Measurements from ENCODE around the gene CNPY2.

CNPY2 gene

GRCh38 chr12:56341616-56342015 lies 25.8 kb upstream of the CNPY2 start:
- no peak for TF ChIP-seq TCF4 (CRISPR knock-in tag; IDR thresholded peaks at IDR 0.05; ENCODE audit: borderline replicate concordance)
- TF ChIP-seq TSHZ2 (CRISPR knock-in tag; IDR thresholded peaks at IDR 0.05) = no peak
- TF ChIP-seq POU6F1 (CRISPR knock-in tag; IDR thresholded peaks at IDR 0.05; ENCODE audit: borderline replicate concordance, low read depth) = no peak
- no peak for TF ChIP-seq ZC3H10 (CRISPR knock-in tag; IDR thresholded peaks at IDR 0.05)
- TF ChIP-seq PATZ1 (CRISPR knock-in tag; IDR thresholded peaks at IDR 0.05; ENCODE audit: borderline replicate concordance) = no peak
- no peak for TF ChIP-seq TOX (CRISPR knock-in tag; IDR thresholded peaks at IDR 0.05; ENCODE audit: borderline replicate concordance)
- TF ChIP-seq ZFP3 (CRISPR knock-in tag; IDR thresholded peaks at IDR 0.05) = no peak
- no peak for TF ChIP-seq GLIS3 (CRISPR knock-in tag; IDR thresholded peaks at IDR 0.05)
- TF ChIP-seq ESRRG (CRISPR knock-in tag; IDR thresholded peaks at IDR 0.05) = no peak
- no peak for TF ChIP-seq ARNTL (CRISPR knock-in tag; IDR thresholded peaks at IDR 0.05; ENCODE audit: borderline replicate concordance, low read depth)
- no peak for TF ChIP-seq ISL1 (CRISPR knock-in tag; IDR thresholded peaks at IDR 0.05)
- no peak for TF ChIP-seq CSDC2 (CRISPR knock-in tag; IDR thresholded peaks at IDR 0.05)
- TF ChIP-seq ZNF70 (CRISPR knock-in tag; IDR thresholded peaks at IDR 0.05) = no peak
- TF ChIP-seq RARB (CRISPR knock-in tag; IDR thresholded peaks at IDR 0.05) = no peak

GRCh38 chr12:56339158-56339422 lies 23.3 kb upstream of the CNPY2 start:
- ATAC-seq = no peak
- TF ChIP-seq ESRRG (CRISPR knock-in tag; IDR thresholded peaks at IDR 0.05) = no peak
- TF ChIP-seq TCF4 (CRISPR knock-in tag; IDR thresholded peaks at IDR 0.05; ENCODE audit: borderline replicate concordance) = no peak
- no peak for TF ChIP-seq ISL1 (CRISPR knock-in tag; IDR thresholded peaks at IDR 0.05)
- TF ChIP-seq ARNTL (CRISPR knock-in tag; IDR thresholded peaks at IDR 0.05; ENCODE audit: borderline replicate concordance, low read depth) = no peak
- no peak for TF ChIP-seq POU6F1 (CRISPR knock-in tag; IDR thresholded peaks at IDR 0.05; ENCODE audit: borderline replicate concordance, low read depth)
- no peak for TF ChIP-seq PPARA (CRISPR knock-in tag; IDR thresholded peaks at IDR 0.05; ENCODE audit: borderline replicate concordance)
- no peak for TF ChIP-seq BACH2 (CRISPR knock-in tag; IDR thresholded peaks at IDR 0.05; ENCODE audit: borderline replicate concordance)
- no peak for TF ChIP-seq ZFP30 (CRISPR knock-in tag; IDR thresholded peaks at IDR 0.05)
- TF ChIP-seq OSR1 (CRISPR knock-in tag; IDR thresholded peaks at IDR 0.05) = no peak
- no peak for TF ChIP-seq TOX (CRISPR knock-in tag; IDR thresholded peaks at IDR 0.05; ENCODE audit: borderline replicate concordance)
- TF ChIP-seq ZNF8 (CRISPR knock-in tag; IDR thresholded peaks at IDR 0.05) = no peak
- TF ChIP-seq ZNF70 (CRISPR knock-in tag; IDR thresholded peaks at IDR 0.05) = no peak
- no peak for TF ChIP-seq TSHZ2 (CRISPR knock-in tag; IDR thresholded peaks at IDR 0.05)
- TF ChIP-seq ZC3H10 (CRISPR knock-in tag; IDR thresholded peaks at IDR 0.05) = no peak
- no peak for TF ChIP-seq GLIS3 (CRISPR knock-in tag; IDR thresholded peaks at IDR 0.05)
- TF ChIP-seq SNAI2 (CRISPR knock-in tag; IDR thresholded peaks at IDR 0.05) = no peak
- no peak for TF ChIP-seq PATZ1 (CRISPR knock-in tag; IDR thresholded peaks at IDR 0.05; ENCODE audit: borderline replicate concordance)
- no peak for TF ChIP-seq CSRNP3 (CRISPR knock-in tag; IDR thresholded peaks at IDR 0.05)

More at GRCh38 chr12:56341616-56342015, 25.8 kb upstream of the CNPY2 start:
- ATAC-seq = no peak
